Measurements from ENCODE around the gene PITPNM1. TPM values are rescaled to one million over a fixed set of nuclear protein-coding genes. Genes with fewer than 3 reads are reported as not detected.

The PITPNM1 gene
- total RNA-seq, 1 donor from 2014 or later, result 17.4 TPM

- FAIRE-seq (no peak), DNase-seq (ENCODE audit: low read depth) (no peak)
- no peaks in the 10 kb centered on the region for H3K36me3 ChIP-seq (ENCODE audit: control insufficient read depth, insufficient read depth, low read length)
- H3K4me3 ChIP-seq (ENCODE audit: low read depth, low read length), result no peak within 1 kb of the TSS
- no peaks in the 10 kb centered on the region for H3K27me3 ChIP-seq (ENCODE audit: control insufficient read depth, insufficient read depth, low read length)
- TF ChIP-seq CTCF (IDR thresholded peaks at IDR 0.05; ENCODE audit: insufficient read depth, low read length, severe bottlenecking), result no peak
Observed at GRCh38 chr11:67455054-67455453, 50.1 kb downstream of the PITPNM1 start, which contains the start of gene CABP4. CABP4 (plus strand) TSS chr11:67455354; CDS start chr11:67455424, 70 bp downstream.

GRCh38 chr11:67453816-67454732 is 51.1 kb downstream of the PITPNM1 start:
- Histone ChIP-seq H3K4me3 (ENCODE audit: low read depth, low read length) (no peak overlapping the region), H3K36me3 (ENCODE audit: control insufficient read depth, insufficient read depth, low read length) (no peaks in the 10 kb centered on the region), H3K27me3 (ENCODE audit: control insufficient read depth, insufficient read depth, low read length) (no peaks in the 10 kb centered on the region)
- FAIRE-seq (no peak), DNase-seq (ENCODE audit: low read depth) (no peak)
- TF ChIP-seq CTCF (IDR thresholded peaks at IDR 0.05; ENCODE audit: insufficient read depth, low read length, severe bottlenecking), result no peak

- no peaks in the 10 kb centered on the region for H3K27me3 ChIP-seq (ENCODE audit: control insufficient read depth, insufficient read depth, low read length)
- H3K36me3 ChIP-seq (ENCODE audit: control insufficient read depth, insufficient read depth, low read length), result no peaks in the 10 kb centered on the region
- no peak within 1 kb of the TSS for H3K4me3 ChIP-seq (ENCODE audit: low read depth, low read length)
- no peak for TF ChIP-seq CTCF (IDR thresholded peaks at IDR 0.05; ENCODE audit: insufficient read depth, low read length, severe bottlenecking)
- DNase-seq (ENCODE audit: low read depth) (no peak), FAIRE-seq (no peak)
Observed at GRCh38 chr11:67452141-67452952, 52.8 kb downstream of the PITPNM1 start, which contains the start of gene GPR152. GPR152 (minus strand) TSS chr11:67452729; CDS start chr11:67452724, 5 bp downstream.

- Histone ChIP-seq H3K36me3 (ENCODE audit: control insufficient read depth, insufficient read depth, low read length) (no peaks in the 10 kb centered on the region), H3K4me3 (ENCODE audit: low read depth, low read length) (no peak overlapping the region), H3K27me3 (ENCODE audit: control insufficient read depth, insufficient read depth, low read length) (no peaks in the 10 kb centered on the region)
- no peak for TF ChIP-seq CTCF (IDR thresholded peaks at IDR 0.05; ENCODE audit: insufficient read depth, low read length, severe bottlenecking)
- no peak for FAIRE-seq
- DNase-seq (ENCODE audit: low read depth), result no peak
Observed at GRCh38 chr11:67451658-67451976, 53.5 kb downstream of the PITPNM1 start.

GRCh38 chr11:67450796-67451657 is 54.1 kb downstream of the PITPNM1 start:
- H3K36me3 ChIP-seq (ENCODE audit: control insufficient read depth, insufficient read depth, low read length), result no peaks in the 10 kb centered on the region
- H3K4me3 ChIP-seq (ENCODE audit: low read depth, low read length), result no peak overlapping the region
- H3K27me3 ChIP-seq (ENCODE audit: control insufficient read depth, insufficient read depth, low read length), result no peaks in the 10 kb centered on the region
- no peak for TF ChIP-seq CTCF (IDR thresholded peaks at IDR 0.05; ENCODE audit: insufficient read depth, low read length, severe bottlenecking)
- FAIRE-seq (no peak), DNase-seq (ENCODE audit: low read depth) (no peak)

All from bronchial epithelial cell (primary cell).